Osteocyte (in vitro differentiated cells): ENCODE data around the gene ALDH7A1. TPM values are rescaled to one million over a fixed set of nuclear protein-coding genes. Genes with fewer than 3 reads are reported as not detected.

Experiments used
- DNase-seq: peaks from one replicate; pipeline ENCODE4 v3.0.0; 2021; ENCODE audit warnings: mixed read lengths; ENCODE audit not compliant: unreplicated experiment; ENCODE audit errors: extremely low spot score
- H3K27ac Mint-ChIP-seq: one replicate; pipeline ENCODE4 v1.8.0; 2021; ENCODE audit warnings: mild to moderate bottlenecking, mixed read lengths; ENCODE audit not compliant: unreplicated experiment
- H3K27me3 Mint-ChIP-seq: one replicate; pipeline ENCODE4 v1.8.0; 2021; ENCODE audit warnings: mixed read lengths; ENCODE audit not compliant: unreplicated experiment
- H3K36me3 Mint-ChIP-seq: one replicate; pipeline ENCODE4 v1.8.0; 2021; ENCODE audit warnings: mixed read lengths; ENCODE audit not compliant: unreplicated experiment
- H3K4me1 Mint-ChIP-seq: one replicate; pipeline ENCODE4 v1.8.0; 2021; ENCODE audit warnings: mixed read lengths; ENCODE audit not compliant: unreplicated experiment
- H3K4me3 Mint-ChIP-seq: one replicate; pipeline ENCODE4 v1.8.0; 2021; ENCODE audit warnings: mild to moderate bottlenecking, moderate library complexity, mixed read lengths; ENCODE audit not compliant: unreplicated experiment
- H3K9me3 Mint-ChIP-seq: one replicate; pipeline ENCODE4 v1.8.0; 2021; ENCODE audit warnings: mixed read lengths; ENCODE audit not compliant: unreplicated experiment
- CTCF ChIP-seq: fragments of 200-600 bp; sonication (generic); IDR thresholded peaks from 2 replicates; pipeline ENCODE4 v1.5.0; 2021; ENCODE audit warnings: antibody characterized with exemption, mild to moderate bottlenecking, moderate library complexity
- total RNA-seq: library from RNA; stranded (reverse); gene quantifications from 2 replicates; pipeline ENCODE4 v1.2.1, GENCODE V29; 2021

The ALDH7A1 gene
- total RNA-seq, 1 donor from 2014 or later, result 117 TPM

GRCh38 chr5:126595486-126596083, 566 bp upstream of the ALDH7A1 start:
- peaks cover 32% of the 10 kb centered on the region for H3K4me1 Mint-ChIP-seq
- peak; percentile 49 for DNase-seq
- H3K4me3 Mint-ChIP-seq, result peak overlapping the region; percentile 93
- H3K9me3 Mint-ChIP-seq, result no peaks in the 10 kb centered on the region
- no peak for TF ChIP-seq CTCF
- no peaks in the 10 kb centered on the region for H3K27me3 Mint-ChIP-seq
- H3K36me3 Mint-ChIP-seq, result no peaks in the 10 kb centered on the region
- H3K27ac Mint-ChIP-seq, result peak overlapping the region; percentile 86

GRCh38 chr5:126591549-126591948, 3.5 kb downstream of the ALDH7A1 start:
- no peaks in the 10 kb centered on the region for H3K9me3 Mint-ChIP-seq
- H3K27ac Mint-ChIP-seq, result no peak overlapping the region
- peaks cover 6% of the 10 kb centered on the region for H3K36me3 Mint-ChIP-seq
- TF ChIP-seq CTCF, result no peak
- peaks cover 25% of the 10 kb centered on the region for H3K4me1 Mint-ChIP-seq
- no peak overlapping the region for H3K4me3 Mint-ChIP-seq
- peak; percentile 5 for DNase-seq
- H3K27me3 Mint-ChIP-seq, result no peaks in the 10 kb centered on the region

GRCh38 chr5:126589536-126590297, 5.3 kb downstream of the ALDH7A1 start:
- no peak for DNase-seq

GRCh38 chr5:126587551-126588390, 7.2 kb downstream of the ALDH7A1 start:
- Mint-ChIP-seq H3K27ac (peak overlapping the region; percentile 1), H3K4me1 (peaks cover 9% of the 10 kb centered on the region), H3K36me3 (peaks cover 20% of the 10 kb centered on the region), H3K27me3 (no peaks in the 10 kb centered on the region), H3K9me3 (no peaks in the 10 kb centered on the region), H3K4me3 (no peak overlapping the region)
- no peak for TF ChIP-seq CTCF
- DNase-seq, result no peak

More at GRCh38 chr5:126589536-126590297, 5.3 kb downstream of the ALDH7A1 start:
- H3K27ac Mint-ChIP-seq, result no peak overlapping the region
- H3K4me1 Mint-ChIP-seq, result peaks cover 22% of the 10 kb centered on the region
- no peak for TF ChIP-seq CTCF
- no peak overlapping the region for H3K4me3 Mint-ChIP-seq
- no peaks in the 10 kb centered on the region for H3K9me3 Mint-ChIP-seq
- peaks cover 9% of the 10 kb centered on the region for H3K36me3 Mint-ChIP-seq
- H3K27me3 Mint-ChIP-seq, result no peaks in the 10 kb centered on the region
